Colonic mucosa (tissue), 4 donors: ENCODE measurements around the gene MRPL20. TPM values are rescaled to one million over a fixed set of nuclear protein-coding genes. Genes with fewer than 3 reads are reported as not detected.

Source experiments
- DNase-seq: peaks from one replicate; pipeline ENCODE4 v3.0.0-alpha.2; 2020
- H3K27ac ChIP-seq: fragments of 200-600 bp; one replicate; pipeline ENCODE4 v1.8.0; 2021
- H3K27me3 ChIP-seq: fragments of 200-600 bp; one replicate; pipeline ENCODE4 v1.8.0; 2021
- H3K36me3 ChIP-seq: fragments of 200-600 bp; one replicate; pipeline ENCODE4 v1.8.0; 2021
- H3K4me1 ChIP-seq: fragments of 200-600 bp; one replicate; pipeline ENCODE4 v1.8.0; 2021; ENCODE audit warnings: mild to moderate bottlenecking
- H3K4me3 ChIP-seq: fragments of 200-600 bp; one replicate; pipeline ENCODE4 v1.8.0; 2021
- H3K9ac ChIP-seq, 2 donors: one replicate each; pipeline ENCODE4 v1.7.0; 2013; ENCODE audit warnings: control low read depth in 2 of 2, low read depth in 2 of 2, low read length in 2 of 2
- H3K9me3 ChIP-seq: fragments of 200-600 bp; one replicate; pipeline ENCODE4 v1.8.0; 2021
- CTCF ChIP-seq: fragments of 200-600 bp; IDR thresholded peaks from one replicate; pipeline ENCODE4 v1.8.0; 2022; ENCODE audit warnings: antibody characterized with exemption, mild to moderate bottlenecking
- intact Hi-C: fragments of 100-400 bp; cut with DNase I; formaldehyde crosslinking; loops from one replicate; pipeline ENCODE4 v1.14.1; 2022
- total RNA-seq, 2 donors: library from RNA; stranded (reverse); fragmentation: NEBNext Ultra II Directional in 1 of 2; extraction: Animal tissue kit (Norgen Biotek cat#: 25700) in 1 of 2; gene quantifications; one replicate each; pipeline ENCODE4 v1.2.1, GENCODE V29; 2021
- donor health status: healthy.
- donor health status: DM: no; HTN: no; CAD: no.
- donor health status: DM: no; HTN: no; CAD: no.

Gene MRPL20
- total RNA-seq, 2 donors from 2014 or later: 88.1 to 143 TPM

DNA sequence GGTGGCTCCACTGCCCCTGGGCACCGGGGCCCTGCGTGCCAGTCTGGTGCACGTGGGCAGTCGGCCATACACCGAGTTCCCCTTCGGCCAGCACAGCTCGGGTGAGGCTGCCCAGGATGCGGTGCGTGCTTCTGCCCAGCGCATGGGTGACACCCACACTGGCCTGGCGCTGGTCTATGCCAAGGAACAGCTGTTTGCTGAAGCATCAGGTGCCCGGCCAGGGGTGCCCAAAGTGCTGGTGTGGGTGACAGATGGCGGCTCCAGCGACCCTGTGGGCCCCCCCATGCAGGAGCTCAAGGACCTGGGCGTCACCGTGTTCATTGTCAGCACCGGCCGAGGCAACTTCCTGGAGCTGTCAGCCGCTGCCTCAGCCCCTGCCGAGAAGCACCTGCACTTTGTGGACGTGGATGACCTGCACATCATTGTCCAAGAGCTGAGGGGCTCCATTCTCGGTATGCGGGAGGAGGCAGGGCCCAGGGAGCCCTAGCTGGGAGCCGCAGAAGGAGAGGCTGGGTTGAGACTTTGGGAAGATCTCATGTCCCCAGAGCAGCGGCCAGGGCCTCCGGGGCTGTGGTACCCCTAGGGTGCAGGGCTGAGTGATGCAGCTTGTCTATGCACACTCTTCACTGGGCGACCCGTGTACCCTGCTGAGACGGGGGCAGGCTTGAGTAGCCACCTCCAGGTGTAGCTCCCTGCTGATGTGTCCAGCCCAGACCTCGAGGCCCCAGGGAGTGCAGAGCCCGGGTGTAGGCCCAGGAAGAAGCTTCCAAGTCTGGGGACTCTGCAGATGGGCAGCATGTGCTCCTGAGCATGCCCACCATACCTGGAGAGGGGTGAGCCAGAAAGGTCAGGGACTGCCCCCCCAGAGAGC, 30.2 kb upstream of the MRPL20 start:
- Histone ChIP-seq H3K4me1 (peaks cover 41% of the 10 kb centered on the region), H3K9ac (peak overlapping the region; percentile 47 to 55), H3K4me3 (peak overlapping the region; percentile 62), H3K9me3 (no peaks in the 10 kb centered on the region), H3K27me3 (peaks cover 4% of the 10 kb centered on the region), H3K27ac (peak overlapping the region; percentile 25), H3K36me3 (no peaks in the 10 kb centered on the region)
- intact Hi-C loops: no loop called here
- DNase-seq: no peak
- TF ChIP-seq CTCF: no peak

DNA sequence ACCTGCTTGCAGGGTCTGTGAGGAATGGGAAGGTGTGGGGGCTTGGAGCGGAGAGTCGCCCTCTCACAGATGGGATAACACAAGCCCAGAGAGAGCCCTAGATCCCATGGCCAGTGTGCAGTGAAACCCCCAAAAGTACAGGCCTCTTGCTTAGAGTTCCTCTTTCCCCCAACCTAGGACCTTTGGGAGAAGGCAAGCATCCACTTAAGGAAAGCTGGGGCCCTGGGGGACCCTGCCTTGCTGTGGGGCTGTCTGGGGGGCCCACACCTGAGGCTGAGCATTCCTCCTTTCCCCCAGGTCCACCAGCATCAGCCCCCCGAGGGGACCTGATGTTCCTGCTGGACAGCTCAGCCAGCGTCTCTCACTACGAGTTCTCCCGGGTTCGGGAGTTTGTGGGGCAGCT, 29.5 kb upstream of the MRPL20 start:
- Histone ChIP-seq H3K9ac (peak overlapping the region; percentile 63 to 73), H3K27ac (no peak overlapping the region), H3K36me3 (no peaks in the 10 kb centered on the region), H3K27me3 (peaks cover 4% of the 10 kb centered on the region), H3K9me3 (no peaks in the 10 kb centered on the region), H3K4me3 (peak overlapping the region; percentile 62), H3K4me1 (peaks cover 44% of the 10 kb centered on the region)
- intact Hi-C loops: no loop called here
- no peak for DNase-seq
- no peak for TF ChIP-seq CTCF

GRCh38 chr1:1435911-1436629, 29.0 kb upstream of the MRPL20 start:
- Histone ChIP-seq H3K4me1 (peaks cover 44% of the 10 kb centered on the region), H3K9me3 (no peaks in the 10 kb centered on the region), H3K4me3 (peak overlapping the region; percentile 62), H3K9ac (peak overlapping the region; percentile 63 to 73), H3K27me3 (peaks cover 4% of the 10 kb centered on the region), H3K36me3 (no peaks in the 10 kb centered on the region), H3K27ac (peak overlapping the region; percentile 96)
- no peak for TF ChIP-seq CTCF
- DNase-seq: peak; percentile 30
- intact Hi-C loops: no loop called here

- peaks cover 40% of the 10 kb centered on the region for H3K4me1 ChIP-seq
- no peaks in the 10 kb centered on the region for H3K36me3 ChIP-seq
- no peak for TF ChIP-seq CTCF
- H3K9ac ChIP-seq: peak within 1 kb of the TSS; percentile 63 to 73
- peak within 1 kb of the TSS; percentile 62 for H3K4me3 ChIP-seq
- peaks cover 4% of the 10 kb centered on the region for H3K27me3 ChIP-seq
- intact Hi-C loops: no loop called here
- H3K27ac ChIP-seq: peak within 1 kb of the TSS; percentile 96
- peak; percentile 85 for DNase-seq
- no peaks in the 10 kb centered on the region for H3K9me3 ChIP-seq
Measured at GRCh38 chr1:1435106-1435903, 28.2 kb upstream of the MRPL20 start, which contains the start of gene VWA1. TSS of gene VWA1 (plus strand) at chr1:1435690. CDS start at chr1:1435749, 59 bp downstream.

DNA sequence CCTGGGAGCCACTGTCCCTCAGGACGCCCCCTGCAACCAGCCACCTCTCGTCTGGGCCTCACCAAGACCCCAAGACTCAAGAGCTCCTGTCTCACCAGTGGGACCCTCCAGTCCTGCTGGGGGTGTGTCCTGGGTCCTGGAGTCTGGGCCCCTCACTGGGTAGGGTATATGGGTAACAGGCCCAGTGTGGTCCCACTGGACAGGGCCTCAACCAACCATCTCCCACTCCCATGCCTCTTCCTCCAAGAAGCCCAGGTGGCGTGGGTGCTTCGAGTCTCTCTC, 27.7 kb upstream of the MRPL20 start:
- Histone ChIP-seq H3K9me3 (no peaks in the 10 kb centered on the region), H3K36me3 (no peaks in the 10 kb centered on the region), H3K4me1 (peaks cover 40% of the 10 kb centered on the region), H3K9ac (peak overlapping the region; percentile 4 to 21), H3K27ac (peak overlapping the region; percentile 96), H3K27me3 (peaks cover 4% of the 10 kb centered on the region), H3K4me3 (no peak overlapping the region)
- intact Hi-C loops: no loop called here
- DNase-seq: no peak
- no peak for TF ChIP-seq CTCF
